ENCODE results near the gene TET3. TPM values are rescaled to one million over a fixed set of nuclear protein-coding genes. Genes with fewer than 3 reads are reported as not detected.

Gene TET3
- total and polyA plus RNA-seq, 2 donors (not counting 3 experiments of a cell fraction or from before 2014, with no cell fraction given): 3.4 to 15.6 TPM

DNA sequence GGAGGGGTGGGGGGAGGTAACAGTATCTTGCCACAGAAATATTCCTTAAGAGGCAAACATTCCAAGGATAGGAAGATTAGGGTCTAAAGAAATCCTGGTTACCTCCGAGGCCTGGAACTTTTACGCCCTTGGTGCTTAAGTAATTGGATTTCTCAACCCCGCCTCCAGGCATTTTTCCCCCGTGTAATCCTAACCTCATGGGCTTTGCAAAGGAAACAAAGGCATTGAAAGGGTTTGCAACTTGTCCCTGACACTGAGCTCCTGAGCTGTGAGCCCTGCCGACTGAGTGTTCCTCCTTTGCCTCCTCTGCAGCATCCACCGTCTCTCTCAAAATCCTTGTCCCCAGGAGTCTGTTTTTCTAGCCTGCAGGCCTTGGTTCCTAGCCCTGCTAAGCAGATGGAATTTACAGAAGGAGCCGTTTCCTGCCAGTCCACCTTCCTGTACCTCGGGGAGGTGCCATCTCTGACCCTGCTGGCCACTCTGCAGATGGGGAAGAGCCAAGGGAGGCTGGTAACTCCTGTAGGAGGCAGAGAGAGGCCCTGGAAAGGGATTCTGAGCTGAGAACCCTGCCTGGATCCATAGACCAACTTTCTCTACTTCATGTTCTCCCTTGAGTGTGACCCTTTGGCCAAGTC lies 24.2 kb downstream of the TET3 start:
- Histone ChIP-seq H4K20me1 (replicated peaks; ENCODE audit: control insufficient read depth, extremely low read depth, insufficient read depth, low read length) (no peaks in the 10 kb centered on the region), H3K4me2 (ENCODE audit: insufficient read depth, low read length) (no peak overlapping the region), H3K9me1 (replicated peaks; ENCODE audit: control insufficient read depth, extremely low read depth, insufficient read depth, low read length) (no peaks in the 10 kb centered on the region), H3K9ac (replicated peaks; ENCODE audit: extremely low read depth, insufficient read depth, low read length) (no peak overlapping the region), H2AFZ (ENCODE audit: low read depth, low read length) (no peak overlapping the region), H3K27ac (ENCODE audit: insufficient read depth, low read depth, low read length) (no peak overlapping the region), H3K36me3 (ENCODE audit: control insufficient read depth in 2 of 2, extremely low read depth in 1 of 2, insufficient read depth in 2 of 2, low read length in 2 of 2) (peaks cover 0 to 2% of the 10 kb centered on the region in 2 experiments), H3K4me3 (replicated peaks in 1 of 3; ENCODE audit: insufficient read depth in 1 of 3, low read depth in 1 of 3, low read length in 3 of 3) (no peak overlapping the region), H3K79me2 (ENCODE audit: control insufficient read depth, insufficient read depth, low read length) (peaks cover 4% of the 10 kb centered on the region), H3K9me3 (replicated peaks; ENCODE audit: control insufficient read depth, insufficient read depth, low read length) (no peaks in the 10 kb centered on the region), H3K27me3 (ENCODE audit: control insufficient read depth in 2 of 2, insufficient read depth in 2 of 2, low read length in 2 of 2) (no peaks in the 10 kb centered on the region), H3K4me1 (ENCODE audit: control insufficient read depth, extremely low read depth, insufficient read depth, low read length) (no peaks in the 10 kb centered on the region)
- ChIA-PET CTCF (no interaction called here), POLR2A (no interaction called here)
- dilution Hi-C loops (cut with MboI; ENCODE audit: extremely low pct_ligation_motif_present, low sequenced_read_pairs) (no loop called here), intact Hi-C loops (cut with micrococcal nuclease) (no loop called here)
- BruUV-seq (replicated peaks): no TSS peak
- TF ChIP-seq, protein P1, sequence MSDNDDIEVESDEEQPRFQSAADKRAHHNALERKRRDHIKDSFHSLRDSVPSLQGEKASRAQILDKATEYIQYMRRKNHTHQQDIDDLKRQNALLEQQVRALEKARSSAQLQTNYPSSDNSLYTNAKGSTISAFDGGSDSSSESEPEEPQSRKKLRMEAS (IDR thresholded peaks at IDR 0.05; ENCODE audit: insufficient read depth, insufficient read length): no peak
- TF ChIP-seq CTCF (IDR thresholded peaks at IDR 0.05; ENCODE audit: extremely low read depth in 1 of 2, insufficient read depth in 1 of 2, low read depth in 1 of 2, low read length in 2 of 2): no peak
- no peak for TF ChIP-seq EZH2 (IDR thresholded peaks at IDR 0.05; ENCODE audit: borderline replicate concordance, low read depth, low read length, severe bottlenecking)
- no peak for TF ChIP-seq POLR2AphosphoS5 (IDR thresholded peaks at IDR 0.05; ENCODE audit: insufficient read depth, low read depth, low read length)
- TF ChIP-seq GATA2 (IDR thresholded peaks at IDR 0.05; ENCODE audit: insufficient read depth, insufficient read length, low read depth, low read length): no peak
- TF ChIP-seq POLR2A (IDR thresholded peaks at IDR 0.05; ENCODE audit: low read depth, low read length): no peak
- no peak for TF ChIP-seq JUN (IDR thresholded peaks at IDR 0.05; ENCODE audit: borderline replicate concordance, insufficient read depth, insufficient read length, low read depth)
- no peak for TF ChIP-seq FOS (IDR thresholded peaks at IDR 0.05; ENCODE audit: borderline replicate concordance, insufficient read depth, low read length)
- FAIRE-seq (no peak), DNase-seq (ENCODE audit: low read depth, low spot score) (no peak)

All from endothelial cell of umbilical vein (primary cell).